Activated CD8-positive, alpha-beta memory T cell treated with anti-CD3 and anti-CD28 coated beads, Interleukin-2, amount 50 U/mL, for 4 hours (primary cell): ENCODE results near the gene SERTM2.
"Not testable (repeated sequence)": the region's sequence is repeated elsewhere in the genome, so short reads cannot be mapped to it uniquely, and the experiment has no call there.

Experiments
- DNase-seq: peaks from one replicate; pipeline ENCODE4 v3.0.0-alpha.2; 2020

The SERTM2 gene

DNA sequence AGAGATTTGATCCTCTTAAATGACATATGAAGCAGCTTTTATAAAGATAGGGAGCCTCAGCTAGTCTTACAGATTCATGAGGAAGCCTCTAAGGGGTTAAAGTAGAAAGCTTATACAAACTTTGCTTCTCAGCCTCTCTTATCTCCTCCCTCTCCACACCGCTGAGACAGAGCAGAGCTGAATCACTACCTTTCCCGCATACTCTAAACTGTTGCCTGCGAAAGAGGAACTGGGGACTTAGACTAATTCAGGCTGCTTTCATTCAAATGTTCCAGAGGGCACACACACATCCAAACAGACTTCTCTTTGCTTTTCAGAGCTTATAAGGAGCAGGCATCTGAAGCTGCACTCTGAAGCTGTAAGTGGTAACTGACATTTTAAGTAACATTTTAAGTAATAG, at the start of gene SERTM2:
Gene SERTM2, plus strand, starts transcription at position 169 of the 400 bp plus-strand sequence. CDS start 7,213 bp downstream, outside the sequence.
- DNase-seq = no peak

DNA sequence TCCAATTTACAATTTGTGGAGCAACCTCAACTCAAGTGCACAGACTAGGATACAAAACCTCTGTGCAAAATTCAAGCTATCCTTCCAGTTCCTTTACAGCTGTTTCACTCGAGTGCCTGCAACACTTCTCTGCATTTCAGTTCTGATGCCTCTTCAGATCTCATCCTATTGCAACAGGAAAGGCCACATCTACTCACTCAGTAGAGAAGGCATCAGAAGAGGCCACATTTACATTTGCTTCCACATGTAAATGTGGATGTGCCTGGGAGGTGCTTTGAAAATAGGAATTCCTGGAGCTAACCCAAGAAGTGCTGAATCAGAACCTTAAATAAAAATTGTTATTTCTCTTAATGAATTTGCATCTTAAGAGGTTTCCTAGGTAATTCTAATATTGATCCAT, 45.8 kb upstream of the SERTM2 start:
- DNase-seq = no peak

DNA sequence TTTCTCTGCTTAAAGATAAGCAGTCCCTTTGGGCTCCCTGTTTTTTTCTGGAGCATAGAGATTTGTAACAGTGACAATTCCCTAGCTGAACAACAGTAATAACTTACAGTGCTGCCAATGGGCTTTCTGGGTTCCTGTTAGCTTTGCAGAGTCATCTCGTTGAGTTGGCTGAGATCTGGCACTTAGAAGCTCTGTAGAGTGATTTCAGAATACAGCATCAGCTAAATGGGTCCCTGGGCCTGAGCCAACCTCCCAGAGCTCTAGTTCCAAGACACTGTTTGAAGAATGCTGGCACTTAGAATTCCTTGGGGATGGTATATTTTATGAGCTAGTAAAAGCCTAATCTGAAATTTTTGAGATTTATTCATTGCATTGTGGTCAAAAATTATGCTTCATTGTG, 43.5 kb upstream of the SERTM2 start:
- DNase-seq = no peak

DNA sequence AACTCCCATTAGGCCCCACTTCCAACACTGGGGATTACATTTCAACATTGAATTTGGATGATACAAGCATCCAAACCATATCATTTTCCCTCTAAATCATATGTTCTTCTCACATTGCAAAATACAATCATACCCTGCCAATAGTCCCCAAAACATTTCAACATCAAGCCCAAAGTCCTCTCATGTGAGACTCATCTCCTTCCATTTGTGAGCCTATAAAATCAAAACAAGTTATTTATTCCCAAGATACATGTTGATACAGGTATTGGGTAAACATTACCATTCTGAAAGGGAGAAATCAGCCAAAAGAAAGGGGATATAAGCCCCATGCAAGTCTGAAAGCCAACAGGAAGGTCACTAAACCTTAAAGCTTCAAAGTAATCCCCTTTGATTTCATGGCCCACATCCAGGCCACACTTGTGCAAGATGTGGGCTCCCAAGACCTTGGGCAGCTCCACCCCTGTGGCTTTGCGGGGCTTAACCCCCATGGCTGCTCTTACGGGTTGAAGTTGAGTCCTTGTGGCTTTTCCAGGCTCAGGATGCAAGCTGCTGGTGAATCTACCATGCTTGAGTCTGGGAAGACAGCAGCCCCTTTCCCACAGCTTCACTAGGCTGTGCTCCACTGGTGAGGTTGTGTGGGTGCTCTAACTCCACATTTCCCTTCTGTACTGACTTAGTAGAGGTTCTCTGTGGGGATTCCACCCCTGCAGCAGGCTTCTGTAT, 40.6 kb upstream of the SERTM2 start:
- DNase-seq = no peak

DNA sequence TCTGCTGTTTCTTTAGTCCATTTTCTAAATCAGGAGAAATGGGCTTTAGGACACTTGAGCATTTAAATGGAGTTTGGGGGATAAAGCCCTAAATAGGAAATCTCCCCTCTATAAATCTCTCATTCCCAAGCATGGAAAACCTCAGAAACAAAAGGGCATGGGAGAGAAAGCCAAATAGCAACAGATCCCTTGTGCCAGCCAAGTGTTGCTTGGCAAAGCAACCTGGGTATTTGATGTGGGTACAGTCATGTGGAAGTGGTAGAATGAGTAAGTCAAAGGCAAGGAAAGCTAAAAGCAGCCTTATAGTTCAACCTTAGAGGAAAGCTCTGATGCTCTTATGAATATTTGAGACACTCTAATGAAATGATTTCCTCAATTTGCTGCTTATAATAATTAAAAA, 29.5 kb upstream of the SERTM2 start:
- DNase-seq = no peak

DNA sequence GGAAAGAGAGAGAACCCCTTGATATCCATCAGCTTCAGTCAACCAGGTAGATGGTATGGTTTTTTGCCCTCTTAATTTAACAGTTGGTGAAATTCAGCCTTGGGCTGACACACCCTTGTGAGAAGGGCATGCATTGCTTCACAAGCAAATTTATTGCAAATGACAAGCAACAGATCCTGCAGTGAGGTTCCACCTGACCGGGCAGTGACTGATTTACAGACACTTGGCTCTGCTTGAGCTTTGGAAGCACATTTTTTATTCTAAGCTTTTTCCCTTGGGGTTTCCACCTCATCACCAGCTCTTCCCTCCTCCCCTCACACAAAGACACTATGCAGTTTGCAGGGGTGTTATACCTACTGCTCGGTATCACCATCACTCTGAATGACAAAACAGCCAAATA, 28.3 kb upstream of the SERTM2 start:
- DNase-seq = no peak

DNA sequence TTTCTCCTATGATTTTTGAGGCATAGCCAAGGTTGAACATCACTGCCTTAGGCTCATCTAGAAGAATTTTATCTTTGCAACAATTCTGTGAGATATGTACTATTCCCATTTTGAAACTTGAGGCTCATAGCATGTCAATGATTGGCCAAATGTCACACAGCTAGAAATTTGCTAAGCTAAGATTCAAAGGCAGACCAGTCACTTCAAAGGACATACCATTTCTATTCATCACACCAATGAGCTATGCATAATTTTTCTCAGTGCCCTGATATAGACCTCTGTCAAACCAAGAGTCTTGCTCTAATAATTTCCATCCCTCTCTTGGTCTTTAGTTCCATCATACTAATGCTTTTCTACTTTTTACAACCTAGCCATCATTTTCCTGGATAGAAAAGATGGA, 27.6 kb upstream of the SERTM2 start:
- no peak for DNase-seq

DNA sequence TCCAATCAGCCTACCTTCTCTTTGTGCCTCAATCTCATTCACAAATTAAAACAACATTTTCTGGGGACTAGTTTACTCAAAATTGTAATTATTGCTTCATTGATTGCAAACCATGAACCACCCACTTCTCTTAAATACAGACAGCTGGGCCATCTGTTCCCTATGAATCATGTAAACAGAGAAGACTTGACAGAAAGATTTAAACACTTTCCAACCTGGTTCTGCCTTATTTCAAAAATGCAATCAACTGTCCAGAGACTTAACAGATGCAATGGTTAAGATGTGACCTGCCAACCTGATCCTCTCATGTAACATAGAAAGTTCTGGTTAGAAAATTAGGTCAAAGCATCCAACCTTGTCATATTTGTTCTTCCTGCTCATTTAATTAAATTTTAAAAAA, 20.8 kb upstream of the SERTM2 start:
- DNase-seq = no peak

DNA sequence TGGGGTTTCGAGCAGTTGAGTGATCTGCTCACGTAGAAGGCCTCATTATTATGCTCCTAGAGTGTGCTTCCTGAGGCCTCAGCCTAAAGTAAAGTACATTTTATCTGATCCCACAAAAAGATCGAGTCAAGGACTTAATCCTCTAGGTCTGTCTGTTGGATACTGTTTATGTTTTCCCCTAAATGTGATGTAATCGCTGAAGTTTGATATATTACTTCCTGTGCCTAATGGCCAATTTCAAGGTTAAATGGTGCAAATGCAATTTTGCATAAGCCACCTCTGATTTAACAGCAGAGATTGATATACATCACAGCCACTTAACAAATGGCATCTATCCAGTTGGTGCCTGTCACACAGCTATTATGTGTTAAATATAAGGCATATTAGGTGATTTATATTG, 19.4 kb upstream of the SERTM2 start:
- DNase-seq = no peak

DNA sequence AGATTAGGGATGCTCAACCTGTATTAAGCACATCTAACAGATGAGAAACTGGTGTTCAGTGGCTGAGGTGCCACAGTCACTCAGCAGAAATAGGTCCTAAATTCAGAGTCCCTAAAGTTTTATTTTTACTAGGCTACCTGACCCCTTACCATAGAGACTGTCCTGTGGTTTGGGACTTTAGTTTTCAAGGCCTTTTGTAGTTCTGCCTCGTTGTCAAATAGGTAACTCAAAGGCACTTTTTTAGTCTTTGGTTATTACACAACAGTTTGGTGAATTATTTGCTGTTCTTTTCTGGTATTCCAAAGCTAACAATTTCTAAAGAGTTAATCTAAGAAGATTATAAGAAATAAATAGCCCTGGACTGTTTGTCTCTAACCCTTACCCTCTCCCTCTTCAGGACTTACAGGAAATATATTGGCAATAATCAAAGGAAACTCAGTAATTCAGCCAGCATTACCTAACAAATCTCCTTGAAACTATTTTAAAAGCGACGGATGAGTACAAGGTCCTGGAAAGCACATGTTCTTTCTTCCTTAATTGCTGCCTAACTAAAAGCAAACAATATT, 12.8 kb upstream of the SERTM2 start:
- no peak for DNase-seq

DNA sequence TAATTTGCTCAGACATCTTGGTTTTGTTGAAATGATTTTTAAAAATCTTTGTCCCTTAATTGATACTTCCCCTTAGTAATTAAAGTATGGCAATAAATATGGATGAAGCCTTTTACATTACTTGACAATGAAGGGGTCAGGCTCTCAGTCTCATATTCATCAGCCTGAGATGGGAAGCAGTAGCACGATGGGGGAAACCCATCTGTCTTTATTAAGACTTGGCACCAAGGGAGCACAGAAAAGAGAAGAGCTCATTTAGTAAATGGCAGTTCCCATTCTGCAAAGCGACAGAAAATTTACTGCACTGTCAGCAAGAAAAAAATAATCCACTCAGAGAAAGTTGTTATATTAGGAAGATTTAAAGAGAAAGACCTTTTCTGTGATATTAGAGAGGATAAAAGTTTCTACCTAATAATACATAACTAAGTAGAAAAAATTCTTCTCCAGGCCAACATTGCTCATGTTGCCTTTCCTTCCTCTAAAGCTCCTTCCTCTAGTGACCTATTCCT, 7.9 kb upstream of the SERTM2 start:
- no peak for DNase-seq

DNA sequence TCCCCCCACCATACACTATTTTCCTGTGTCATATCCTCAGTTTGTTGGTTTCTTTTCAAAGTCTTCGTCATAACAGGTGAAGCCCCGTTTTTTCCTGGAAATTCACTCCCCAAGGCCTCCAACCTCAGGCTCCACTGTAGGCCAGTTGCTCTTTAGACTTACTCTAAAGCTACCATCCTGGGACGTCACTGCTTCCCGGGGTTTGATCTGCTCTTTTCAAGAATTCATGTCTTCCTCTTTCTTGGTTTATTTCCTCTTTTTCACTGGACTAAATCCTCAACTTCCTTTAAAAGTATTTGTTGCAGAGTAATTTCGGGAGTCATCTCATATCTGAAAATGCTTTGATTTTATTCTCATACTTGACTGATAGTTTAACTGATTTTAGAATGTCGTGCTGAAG, 6.5 kb upstream of the SERTM2 start:
- DNase-seq = no peak

DNA sequence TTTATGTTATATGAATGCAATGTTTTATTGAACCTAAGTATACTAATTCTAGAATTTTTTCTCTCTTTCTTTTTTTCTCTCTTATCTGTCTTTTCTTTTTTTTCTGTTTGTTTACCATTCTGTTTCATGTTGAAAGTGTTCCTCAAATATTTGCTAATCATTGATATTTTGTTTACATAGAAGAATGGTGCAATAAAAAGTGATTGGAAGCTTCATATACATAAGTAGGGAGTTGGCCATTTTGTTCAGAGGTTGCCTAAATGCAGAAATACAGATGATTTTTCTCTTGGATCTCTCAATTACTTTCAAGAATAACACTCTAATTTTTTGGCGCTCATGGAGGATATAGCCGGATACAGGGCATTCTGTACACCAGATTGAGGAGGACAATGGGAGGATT, 5.7 kb upstream of the SERTM2 start:
- no peak for DNase-seq

DNA sequence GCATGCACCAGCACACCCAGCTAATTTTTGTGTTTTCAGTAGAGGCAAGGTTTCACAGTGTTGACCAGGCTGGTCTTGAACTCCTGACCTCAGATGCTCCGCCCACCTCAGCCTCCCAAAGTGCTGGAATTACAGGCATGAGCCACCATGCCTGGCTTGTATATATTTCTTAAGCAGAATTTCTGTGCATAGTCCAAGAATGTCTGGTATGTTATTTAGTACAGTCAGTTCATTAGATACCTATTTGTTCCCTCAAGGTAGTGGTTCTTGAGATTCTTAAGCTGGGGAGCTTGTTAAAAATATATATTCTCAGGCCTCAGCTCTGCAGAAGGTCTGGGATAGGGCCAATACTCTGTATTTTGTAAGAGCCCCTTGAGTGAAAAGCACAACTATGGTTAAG, 4.6 kb upstream of the SERTM2 start:
- DNase-seq = no peak

DNA sequence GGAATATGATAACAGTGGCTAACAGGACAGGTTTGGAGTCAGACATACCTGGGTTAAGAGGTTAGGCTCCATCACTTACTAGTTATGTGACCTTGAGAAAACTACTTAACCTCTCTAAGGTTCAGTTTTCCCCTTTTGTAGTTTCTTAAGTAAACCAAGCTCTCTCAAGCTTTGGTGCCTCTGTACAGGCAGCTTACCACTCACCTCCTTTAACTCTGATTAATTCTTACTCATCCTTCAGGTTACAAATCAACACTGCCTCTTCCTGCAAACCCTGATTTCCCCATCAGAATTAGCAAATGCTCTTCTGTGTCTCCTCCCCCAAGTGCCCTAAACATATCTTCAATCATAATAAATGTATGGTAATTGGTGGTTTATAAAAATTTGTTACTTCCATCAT, 3.5 kb upstream of the SERTM2 start:
- no peak for DNase-seq

DNA sequence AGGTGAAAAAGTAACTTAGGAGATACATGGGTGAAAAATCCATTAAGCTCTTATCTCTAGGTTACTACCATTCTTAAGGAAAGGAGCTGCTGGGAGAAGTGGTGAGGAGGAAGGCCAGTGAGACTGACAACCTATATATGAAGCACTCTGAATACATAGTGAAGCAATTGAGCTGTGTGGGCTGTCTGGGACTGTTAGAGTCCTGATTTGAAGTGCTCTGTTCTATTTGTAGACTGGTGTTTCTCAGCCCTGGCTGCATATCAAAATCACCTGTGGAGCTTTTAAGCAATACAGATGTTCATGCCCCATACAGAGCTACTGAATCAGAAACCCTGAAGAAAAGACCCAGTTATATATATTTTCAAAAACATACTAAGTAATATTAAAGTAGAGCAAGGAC, 3.9 kb downstream of the SERTM2 start:
- no peak for DNase-seq

DNA sequence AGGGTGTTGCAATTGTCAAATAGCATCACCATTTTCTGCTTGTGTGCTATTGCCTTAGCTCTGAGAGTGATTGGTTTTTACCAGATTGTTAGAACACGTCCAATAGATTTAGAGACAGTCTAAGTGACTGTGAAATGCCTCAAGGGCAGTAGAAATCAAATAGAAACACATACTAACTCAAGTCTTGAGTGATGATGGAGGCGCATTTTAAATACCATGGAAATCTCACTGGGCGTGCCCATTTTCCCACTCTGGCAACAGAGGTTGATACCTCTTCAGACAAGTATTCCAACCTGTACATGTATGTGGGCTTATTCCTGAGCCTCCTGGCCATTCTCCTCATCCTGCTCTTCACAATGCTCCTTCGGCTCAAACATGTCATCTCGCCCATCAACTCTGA, 7.2 kb downstream of the SERTM2 start:
- DNase-seq = no peak

DNA sequence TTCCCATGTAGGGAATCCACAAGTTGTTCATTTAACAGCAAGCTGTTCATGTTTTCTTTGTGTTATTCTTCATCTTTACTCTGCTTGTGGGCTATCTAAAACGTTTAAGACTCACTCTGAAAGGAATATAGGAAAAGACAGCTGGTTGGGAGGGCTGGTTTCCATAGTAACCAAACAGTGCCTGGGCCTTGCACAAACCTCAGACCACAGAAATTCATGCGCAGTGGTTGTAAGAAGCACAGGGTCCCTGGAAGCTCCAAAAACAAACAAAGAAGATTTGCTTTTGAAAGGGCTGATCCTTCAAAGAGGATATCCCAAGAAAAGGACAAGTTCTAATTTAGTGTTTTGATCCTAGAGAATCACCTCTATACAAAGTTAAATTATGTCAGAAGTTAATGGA, 7.8 kb downstream of the SERTM2 start:
- DNase-seq = no peak

DNA sequence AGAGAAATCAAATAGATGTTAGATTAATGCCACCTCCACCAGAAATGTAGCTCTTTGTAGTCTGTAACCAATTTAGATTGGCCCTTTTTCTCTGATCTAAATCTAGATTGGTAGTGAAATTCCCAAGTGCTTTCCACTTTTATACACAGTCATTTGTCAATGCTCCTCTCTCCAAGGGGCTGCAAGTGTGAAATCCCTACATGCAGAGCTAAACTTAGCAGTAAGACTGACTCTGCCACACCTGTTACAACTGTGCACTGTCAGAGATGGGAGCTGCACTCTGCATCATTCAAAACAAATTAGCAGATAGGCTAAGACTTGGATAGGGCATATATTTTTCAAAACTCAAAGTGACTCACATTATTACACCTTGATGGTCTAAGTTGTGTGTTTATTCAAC, 9.1 kb downstream of the SERTM2 start:
- no peak for DNase-seq

DNA sequence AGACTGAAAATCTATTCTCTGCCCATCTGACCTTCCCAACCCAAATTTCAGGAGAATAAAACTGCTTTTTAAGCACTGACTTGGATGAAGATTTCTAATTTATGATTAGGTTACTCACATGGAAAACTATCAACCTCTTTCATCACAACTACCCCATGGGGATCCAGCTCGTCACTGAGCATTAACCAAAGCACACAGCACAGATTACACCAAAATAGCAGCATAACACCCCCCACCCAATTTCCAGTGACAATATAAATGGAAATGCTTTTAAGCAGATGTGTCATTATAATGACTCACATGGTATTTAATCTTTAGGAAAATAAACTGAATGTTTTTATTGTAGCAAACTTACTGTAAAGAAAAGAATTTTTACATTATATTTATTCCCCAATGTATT, 9.7 kb downstream of the SERTM2 start:
- no peak for DNase-seq

DNA sequence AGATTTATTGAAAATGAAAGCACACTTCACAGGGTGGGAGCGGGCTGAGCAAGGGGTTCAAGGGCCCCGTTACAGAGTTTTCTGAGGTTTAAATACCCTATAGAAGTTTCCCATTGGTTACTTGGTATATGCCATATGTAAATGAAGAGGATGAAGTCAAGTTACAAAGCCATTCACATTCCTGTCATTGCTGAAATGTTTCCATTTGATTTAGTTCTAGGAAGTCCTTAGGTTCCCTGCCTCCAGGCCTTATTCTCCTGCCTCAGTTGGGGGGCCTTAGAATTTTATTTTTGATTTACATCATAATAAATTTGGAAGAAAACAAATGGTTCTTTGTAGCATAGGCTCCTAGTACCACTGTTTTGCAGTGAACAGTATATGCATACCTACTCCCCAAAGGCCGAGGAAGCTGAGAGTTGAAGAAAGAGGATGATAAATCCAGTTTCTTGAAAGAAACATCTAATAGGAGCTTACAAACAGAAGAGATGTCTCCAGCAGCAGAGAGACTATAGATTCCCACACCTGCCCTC, 31.8 kb downstream of the SERTM2 start:
- DNase-seq = no peak

DNA sequence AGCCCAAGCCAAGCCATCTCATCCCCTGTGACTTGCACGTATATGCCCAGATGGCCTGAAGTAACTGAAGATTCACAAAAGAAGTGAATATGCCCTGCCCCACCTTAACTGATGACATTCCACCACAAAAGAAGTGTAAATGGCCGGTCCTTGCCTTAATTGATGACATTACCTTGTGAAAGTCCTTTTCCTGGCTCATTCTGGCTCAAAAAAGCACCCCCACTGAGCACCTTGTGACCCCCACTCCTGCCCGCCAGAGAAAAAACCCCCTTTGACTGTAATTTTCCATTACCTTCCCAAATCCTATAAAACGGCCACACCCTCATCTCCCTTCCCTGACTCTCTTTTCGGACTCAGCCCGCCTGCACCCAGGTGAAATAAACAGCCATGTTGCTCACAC, 37.8 kb downstream of the SERTM2 start:
- not testable (repeated sequence) for DNase-seq

DNA sequence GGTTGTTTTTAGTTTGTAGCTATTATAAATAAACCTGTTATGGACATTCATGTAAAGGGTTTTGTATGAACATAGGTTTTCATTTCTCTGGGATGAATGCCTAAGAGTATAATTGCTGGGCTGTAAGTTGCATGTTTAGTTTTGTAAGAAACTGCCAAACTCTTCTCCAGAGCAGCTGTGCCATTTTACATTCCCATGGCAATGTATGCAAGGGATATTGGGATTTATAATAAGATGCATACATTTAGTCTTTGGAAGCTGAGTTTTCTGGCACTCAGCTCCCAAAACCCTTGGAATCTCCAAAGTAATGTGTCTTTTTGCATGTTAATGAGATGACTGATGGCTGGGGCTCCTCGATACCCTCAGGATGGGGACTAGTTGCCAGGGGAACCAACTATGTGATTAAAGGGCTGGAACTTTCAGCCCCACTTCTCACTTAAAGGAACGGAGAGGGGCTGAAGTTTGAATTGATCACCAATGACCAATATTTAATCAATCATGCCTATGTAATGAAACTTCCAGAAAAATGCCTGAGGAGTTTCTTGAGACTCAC, 44.0 kb downstream of the SERTM2 start:
- no peak for DNase-seq

DNA sequence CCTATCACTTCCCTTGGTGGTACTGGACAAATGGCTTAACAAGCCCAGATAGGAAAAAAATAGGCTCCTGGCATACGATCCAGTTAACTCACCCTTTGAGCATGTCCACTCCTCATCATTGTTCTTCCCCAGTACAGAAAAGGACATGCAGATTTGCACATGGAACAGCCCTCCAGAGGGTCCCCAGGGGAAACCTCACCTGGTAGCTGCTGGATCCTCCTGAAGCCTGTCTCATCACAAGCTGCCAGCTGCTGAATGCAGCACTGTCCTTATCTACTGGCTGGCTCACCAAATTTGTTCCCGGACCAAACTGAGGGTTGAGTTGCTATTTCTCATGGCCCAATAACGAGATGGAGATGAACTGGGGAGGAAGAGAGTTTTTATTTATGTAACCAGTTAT, 49.4 kb downstream of the SERTM2 start:
- DNase-seq = no peak
